ENCODE data around the gene GNA14. TPM values are rescaled to one million over a fixed set of nuclear protein-coding genes. Genes with fewer than 3 reads are reported as not detected.

The GNA14 gene
- total RNA-seq, 6 experiments from 2014 or later: 2.3 to 4.2 (median 3.8) TPM

DNA sequence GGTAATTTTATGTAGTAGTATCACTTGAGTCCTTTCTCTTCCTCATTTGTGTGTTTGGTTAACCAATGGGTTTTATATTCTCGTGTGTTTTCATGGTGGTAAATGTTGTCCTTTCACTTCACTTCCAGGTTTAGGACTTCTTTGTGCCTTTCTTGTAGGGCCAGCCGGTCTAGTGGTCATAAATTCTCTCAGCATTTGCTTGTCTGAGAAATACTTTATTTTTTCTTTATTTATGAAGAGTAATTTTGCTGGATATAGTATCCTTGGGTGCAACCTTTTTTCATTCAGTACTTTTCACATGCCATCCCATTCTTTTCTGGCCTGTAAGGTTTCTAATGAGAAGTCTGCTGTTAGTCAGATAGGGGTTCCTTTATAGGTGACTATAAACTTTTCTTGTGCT, 107.1 kb downstream of the GNA14 start:
- ATAC-seq (no peak), DNase-seq (no peak)
- TF ChIP-seq POLR2A (IDR thresholded peaks at IDR 0.05) (no peak), CTCF (IDR thresholded peaks at IDR 0.05) (no peak)
- Histone ChIP-seq H3K4me3 (no peak overlapping the region), H3K36me3 (no peaks in the 10 kb centered on the region), H3K4me1 (no peaks in the 10 kb centered on the region), H3K27ac (no peak overlapping the region), H3K27me3 (no peaks in the 10 kb centered on the region), H3K9me3 (peaks cover 0 to 8% (median 0%) of the 10 kb centered on the region in 4 donors)
- intact Hi-C loops (cut with DNase I): no loop called here
- 71% methylated on average over 2 of the region's 2 CpGs for WGBS (ENCODE audit: insufficient coverage, low coverage, low lambda C conversion rate, missing lambda C conversion rate)

GRCh38 chr9:77534376-77535057, 113.6 kb downstream of the GNA14 start:
- ATAC-seq: peak; percentile 31 to 79 (median 60)
- Histone ChIP-seq H3K4me3 (no peak overlapping the region), H3K27me3 (no peaks in the 10 kb centered on the region), H3K27ac (no peak overlapping the region), H3K4me1 (no peaks in the 10 kb centered on the region), H3K36me3 (no peaks in the 10 kb centered on the region), H3K9me3 (no peaks in the 10 kb centered on the region)
- TF ChIP-seq POLR2A (IDR thresholded peaks at IDR 0.05) (no peak), CTCF (IDR thresholded peaks at IDR 0.05) (no peak)
- no peak for DNase-seq
- 55% methylated on average over 7 of the region's 7 CpGs for WGBS (ENCODE audit: insufficient coverage, low coverage, low lambda C conversion rate, missing lambda C conversion rate)
- intact Hi-C loops (cut with DNase I): no loop called here

DNA sequence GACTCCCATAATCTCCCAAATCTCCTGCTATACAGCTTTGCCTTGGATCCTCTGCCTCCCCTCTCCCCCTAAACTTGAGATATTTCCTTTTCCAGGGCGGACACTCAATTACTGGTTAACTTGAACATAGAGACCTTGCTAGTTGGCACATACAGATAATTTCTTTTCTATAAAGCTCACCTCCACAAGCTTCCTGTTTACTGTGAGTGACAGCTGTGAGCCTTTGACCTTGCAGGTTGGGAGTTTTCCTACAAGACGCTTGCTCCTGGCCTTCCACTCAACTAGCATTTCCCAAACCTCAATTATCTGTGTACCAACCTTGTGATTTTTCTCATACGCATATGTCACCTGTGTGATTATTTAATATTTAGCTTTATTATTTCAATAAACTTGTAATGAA, 114.5 kb downstream of the GNA14 start:
- intact Hi-C loops (cut with DNase I): no loop called here
- 77% methylated on average over 3 of the region's 3 CpGs for WGBS (ENCODE audit: insufficient coverage, low coverage, low lambda C conversion rate, missing lambda C conversion rate)
- H3K27me3 ChIP-seq: no peaks in the 10 kb centered on the region
- no peak for TF ChIP-seq CTCF (IDR thresholded peaks at IDR 0.05)
- no peak for TF ChIP-seq POLR2A (IDR thresholded peaks at IDR 0.05)
- H3K27ac ChIP-seq: no peak overlapping the region
- no peaks in the 10 kb centered on the region for H3K9me3 ChIP-seq
- H3K4me3 ChIP-seq: no peak overlapping the region
- no peak for ATAC-seq
- H3K4me1 ChIP-seq: no peaks in the 10 kb centered on the region
- H3K36me3 ChIP-seq: no peaks in the 10 kb centered on the region
- no peak for DNase-seq

GRCh38 chr9:77532607-77533006, 115.5 kb downstream of the GNA14 start:
- DNase-seq (no peak), ATAC-seq (no peak)
- intact Hi-C loops (cut with DNase I): no loop called here
- H3K27me3 ChIP-seq: no peaks in the 10 kb centered on the region
- no peak overlapping the region for H3K27ac ChIP-seq
- TF ChIP-seq POLR2A (IDR thresholded peaks at IDR 0.05): no peak
- TF ChIP-seq CTCF (IDR thresholded peaks at IDR 0.05): no peak
- H3K9me3 ChIP-seq: no peaks in the 10 kb centered on the region
- no peak overlapping the region for H3K4me3 ChIP-seq
- WGBS (ENCODE audit: insufficient coverage, low coverage, low lambda C conversion rate, missing lambda C conversion rate): 87% methylated on average over 5 of the region's 5 CpGs
- no peaks in the 10 kb centered on the region for H3K4me1 ChIP-seq
- no peaks in the 10 kb centered on the region for H3K36me3 ChIP-seq

Data from right lobe of liver (tissue), 6 donors.